NCI-H748 (cell line): ENCODE measurements around the gene KAT7.

Experiments
- DNase-seq: peaks from one replicate; lab custom pipeline; 2025; ENCODE audit not compliant: unreplicated experiment; lab: John Stamatoyannopoulos, UW

Gene KAT7

GRCh38 chr17:49866882-49867413 lies 78.5 kb downstream of the KAT7 start:
- no peak for DNase-seq

- no peak for DNase-seq
These were observed 80.5 kb downstream of the KAT7 start for GRCh38 chr17:49869038-49869374.

DNA sequence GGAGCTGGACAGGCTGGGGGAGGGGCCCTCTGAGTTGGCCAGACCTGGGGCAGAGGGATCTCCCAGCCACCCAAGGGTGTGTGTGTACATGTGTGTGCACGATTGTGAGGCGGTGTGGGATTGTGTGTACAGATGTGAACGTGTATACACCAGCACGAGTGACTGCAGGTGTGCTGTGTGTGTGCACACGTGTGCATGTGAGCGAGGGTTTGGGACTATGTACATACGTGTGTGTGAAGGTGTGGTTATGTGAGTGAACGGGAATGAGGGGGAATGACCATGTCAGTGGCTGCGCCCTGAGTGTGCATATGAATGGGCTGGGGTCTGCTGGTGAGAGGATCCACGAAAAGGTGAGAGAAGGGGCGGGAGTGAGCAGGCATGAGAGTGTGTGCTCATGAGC lies 81.8 kb downstream of the KAT7 start:
- DNase-seq, result no peak

DNA sequence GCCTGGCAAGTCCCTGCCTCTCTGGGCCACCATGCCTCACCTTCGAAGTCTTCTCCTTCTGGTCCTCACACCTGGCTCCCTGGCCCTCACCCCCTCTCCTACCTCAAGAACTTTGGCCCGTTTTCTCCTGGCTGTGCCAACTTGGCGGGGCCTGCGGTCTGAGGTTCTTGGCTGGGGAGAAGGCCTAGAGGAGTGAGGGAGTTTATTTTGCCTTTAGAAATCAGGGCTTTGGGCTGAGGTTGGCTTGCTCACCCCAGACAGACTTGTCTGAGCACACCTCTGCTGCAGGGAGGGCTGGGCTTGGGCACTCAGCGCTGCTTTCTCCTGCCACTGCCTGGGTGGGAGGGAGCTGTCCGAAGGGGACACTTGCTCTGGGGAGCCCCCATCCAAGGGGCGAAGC lies 82.7 kb downstream of the KAT7 start:
- no peak for DNase-seq

- no peak for DNase-seq
These were observed 84.4 kb downstream of the KAT7 start for GRCh38 chr17:49872754-49873377.

DNA sequence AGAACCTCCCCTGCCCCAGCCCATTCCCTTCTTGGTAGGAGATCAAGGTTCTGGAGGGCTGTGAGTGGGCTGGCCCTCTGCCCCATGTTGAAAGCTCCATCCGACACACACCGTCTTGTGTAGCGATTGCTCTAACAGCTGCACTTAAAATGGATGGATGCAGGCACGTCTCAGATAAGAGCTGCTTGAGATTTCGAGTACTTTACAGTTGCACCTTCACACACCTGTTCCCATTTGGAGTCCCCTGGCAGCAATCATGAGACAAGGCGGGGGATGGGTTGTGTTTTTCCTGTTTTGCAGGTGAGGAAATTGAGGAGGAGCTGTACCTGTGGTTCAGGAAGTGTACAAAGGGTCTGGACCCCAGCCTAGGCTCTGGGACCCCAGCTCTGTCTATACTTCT lies 85.0 kb downstream of the KAT7 start:
- DNase-seq, result peak; percentile 12

DNA sequence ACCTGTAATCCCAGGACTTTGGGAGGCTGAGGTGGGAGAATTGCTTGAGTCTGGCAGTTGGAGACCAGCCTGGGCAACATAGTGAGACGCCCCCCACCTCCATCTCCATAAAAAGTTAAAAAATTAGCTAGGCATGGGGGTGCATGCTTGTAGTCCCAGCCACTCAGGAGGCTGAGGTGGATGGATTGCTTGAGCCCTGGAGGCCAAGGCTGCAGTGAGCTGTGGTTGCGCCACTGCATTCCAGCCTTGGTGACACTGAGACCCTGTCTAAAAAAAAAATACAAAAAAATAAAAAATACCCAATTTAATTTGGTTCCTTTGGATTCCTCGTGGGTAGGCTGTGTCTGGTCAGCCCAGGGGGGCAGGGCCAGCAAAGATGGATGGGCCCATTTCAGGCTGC lies 85.4 kb downstream of the KAT7 start:
- DNase-seq, result no peak

DNA sequence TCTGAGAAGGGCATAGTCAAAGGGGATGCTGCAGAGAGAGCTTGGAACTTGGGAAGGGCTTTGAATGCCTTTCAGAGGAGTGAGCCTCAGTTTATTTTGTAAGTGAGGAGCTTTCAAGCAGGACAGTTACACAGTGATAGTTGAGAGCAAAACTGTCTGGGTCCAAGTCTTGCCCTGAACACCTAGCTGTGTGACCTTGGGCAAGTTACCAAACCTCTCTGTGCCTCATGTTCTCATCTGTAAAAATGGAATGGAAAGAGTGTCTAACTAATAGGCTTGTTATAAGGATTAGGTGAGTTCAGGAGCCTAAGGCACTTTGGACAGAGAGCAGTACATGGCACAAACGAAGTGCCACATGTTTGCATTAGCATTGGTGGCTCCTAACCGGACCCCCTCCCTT lies 86.4 kb downstream of the KAT7 start:
- no peak for DNase-seq

DNA sequence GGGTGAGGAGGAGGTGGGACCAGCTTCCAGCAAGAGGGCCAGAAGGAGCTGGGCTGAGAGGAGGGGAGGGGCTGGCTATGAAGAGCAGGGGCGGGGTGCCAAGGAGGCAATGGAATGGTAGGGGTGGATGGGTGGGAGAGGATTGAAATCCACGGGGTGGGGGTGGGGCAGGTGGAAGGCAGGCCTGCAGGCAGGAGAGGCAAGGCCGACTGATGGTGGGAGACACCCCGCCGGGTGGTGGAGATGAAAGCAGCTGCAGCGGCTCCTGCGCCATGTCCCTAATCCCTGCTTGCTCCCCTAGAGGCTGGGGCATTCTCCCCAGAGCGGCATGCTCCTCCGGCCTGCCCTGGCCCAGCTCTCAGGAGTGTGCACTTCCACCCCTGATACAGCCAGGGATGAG lies 87.2 kb downstream of the KAT7 start:
- DNase-seq, result no peak

- no peak for DNase-seq
These were observed 90.7 kb downstream of the KAT7 start for GRCh38 chr17:49878931-49879904.

GRCh38 chr17:49880291-49881053 lies 92.0 kb downstream of the KAT7 start:
- DNase-seq, result peak; percentile 62

GRCh38 chr17:49881054-49881402 lies 92.5 kb downstream of the KAT7 start:
- DNase-seq, result no peak

DNA sequence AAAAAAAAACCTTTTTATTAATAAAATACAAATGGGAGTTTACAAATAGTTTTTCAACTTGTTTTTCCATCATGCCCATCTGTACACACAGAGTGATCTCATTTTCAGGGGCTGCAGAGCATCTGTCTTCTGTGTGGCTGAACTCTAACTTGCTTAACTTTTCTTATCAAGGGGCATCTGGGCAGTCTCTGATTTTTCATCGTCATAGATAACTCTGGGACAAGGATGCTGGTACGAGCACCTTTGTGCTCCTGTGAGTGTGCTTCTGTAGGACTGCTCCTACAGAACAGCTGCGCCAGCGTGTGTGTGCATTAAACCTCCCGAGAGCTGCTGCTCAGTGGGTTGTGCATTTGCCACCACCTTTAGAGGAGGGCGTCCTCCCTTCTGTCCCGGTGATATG lies 94.0 kb downstream of the KAT7 start:
- no peak for DNase-seq
